DMS79 treated with DMSO at 0.1 percent for 48 hours (cell line): Measurements from ENCODE around the gene ABHD6.
"Not testable (repeated sequence)": the region's sequence is repeated elsewhere in the genome, so short reads cannot be mapped to it uniquely, and the experiment has no call there.

Experiments used
- DNase-seq: peaks from one replicate; lab custom pipeline; 2025; lab: John Stamatoyannopoulos, UW

Gene ABHD6, protein sequence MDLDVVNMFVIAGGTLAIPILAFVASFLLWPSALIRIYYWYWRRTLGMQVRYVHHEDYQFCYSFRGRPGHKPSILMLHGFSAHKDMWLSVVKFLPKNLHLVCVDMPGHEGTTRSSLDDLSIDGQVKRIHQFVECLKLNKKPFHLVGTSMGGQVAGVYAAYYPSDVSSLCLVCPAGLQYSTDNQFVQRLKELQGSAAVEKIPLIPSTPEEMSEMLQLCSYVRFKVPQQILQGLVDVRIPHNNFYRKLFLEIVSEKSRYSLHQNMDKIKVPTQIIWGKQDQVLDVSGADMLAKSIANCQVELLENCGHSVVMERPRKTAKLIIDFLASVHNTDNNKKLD

DNA sequence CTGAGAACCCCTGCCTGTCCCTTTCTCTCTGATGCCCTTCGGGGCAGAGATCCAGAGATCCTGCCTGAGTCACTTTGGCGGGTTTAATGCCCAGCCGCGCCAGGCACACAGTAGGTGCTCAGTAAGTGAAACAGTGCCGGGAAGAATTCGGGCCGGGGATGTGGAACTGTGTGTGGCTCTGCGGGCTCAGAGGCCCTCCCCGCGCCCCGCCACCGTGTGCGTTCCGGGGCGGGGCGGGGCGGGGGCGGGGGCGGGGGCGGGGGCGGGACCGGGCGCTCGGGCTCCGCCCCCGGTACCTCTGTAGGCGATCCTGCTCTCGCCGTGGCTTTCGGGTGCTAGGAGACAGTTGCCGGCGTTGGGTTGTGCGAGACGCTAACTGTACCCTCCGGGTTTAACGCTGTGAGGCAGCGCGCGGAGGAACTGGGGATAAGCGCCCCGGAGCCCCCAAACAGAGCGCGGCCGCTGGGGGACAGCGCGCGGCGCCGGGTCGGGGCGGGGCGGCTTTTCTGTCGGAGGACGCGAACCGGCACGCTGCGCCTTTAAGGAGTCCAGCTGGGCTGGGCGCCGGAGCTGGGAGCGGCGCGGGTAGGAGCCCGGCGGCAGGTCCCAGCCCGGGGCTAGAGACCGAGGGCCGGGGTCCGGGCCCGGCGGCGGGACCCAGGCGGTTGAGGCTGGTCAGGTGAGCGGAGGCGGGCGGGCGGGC lies at the start of gene ABHD6:
Gene ABHD6 (plus strand): TSS at position 555 of the 703 bp plus-strand sequence. CDS start 18,795 bp downstream, outside the sequence.
- DNase-seq: peak; percentile 27

DNA sequence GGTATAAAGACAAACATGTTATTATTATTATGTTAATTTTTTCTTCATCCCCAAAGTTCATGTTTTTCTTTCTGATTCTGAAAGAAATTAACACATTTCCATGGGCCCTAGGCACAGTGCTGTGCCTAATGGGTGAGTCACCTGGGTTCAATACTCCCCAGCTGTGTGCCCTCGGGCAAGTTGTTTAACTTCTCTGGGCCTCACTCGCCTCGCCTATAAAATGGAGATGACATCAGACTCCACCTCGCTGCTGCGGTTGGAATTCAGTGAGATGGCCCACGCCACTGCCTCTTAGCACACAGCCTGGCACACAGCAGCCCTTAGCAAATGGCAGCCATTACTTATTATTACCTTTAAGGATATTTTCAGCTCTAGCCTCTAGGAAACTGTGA lies 49.4 kb upstream of the ABHD6 start:
- DNase-seq: no peak

DNA sequence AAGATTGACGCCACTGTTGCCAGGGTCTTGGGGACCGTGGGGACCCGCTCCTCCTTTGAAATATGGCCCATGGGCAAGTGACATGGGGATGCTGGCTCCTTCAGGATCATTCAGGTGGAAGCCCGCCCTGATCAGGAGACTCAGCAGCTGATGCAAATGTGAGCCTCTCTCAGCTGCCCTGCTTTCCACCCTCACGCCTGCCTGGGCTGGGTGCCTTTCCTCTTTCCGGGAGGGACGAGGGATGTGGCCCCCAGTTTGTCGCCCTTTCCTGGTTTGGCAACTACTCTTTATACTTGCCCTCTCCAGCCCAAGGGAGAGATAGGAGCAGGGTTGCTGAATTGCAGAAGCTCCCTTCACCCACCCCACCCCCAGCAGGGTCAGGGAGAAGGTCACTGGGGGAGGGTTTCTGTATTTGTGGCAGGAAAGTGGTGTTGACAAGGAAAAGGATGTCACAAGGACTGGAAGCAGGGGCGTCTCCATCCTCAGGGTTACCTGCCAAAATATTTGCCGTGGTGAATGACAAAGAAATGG lies 48.6 kb upstream of the ABHD6 start:
- DNase-seq: no peak

DNA sequence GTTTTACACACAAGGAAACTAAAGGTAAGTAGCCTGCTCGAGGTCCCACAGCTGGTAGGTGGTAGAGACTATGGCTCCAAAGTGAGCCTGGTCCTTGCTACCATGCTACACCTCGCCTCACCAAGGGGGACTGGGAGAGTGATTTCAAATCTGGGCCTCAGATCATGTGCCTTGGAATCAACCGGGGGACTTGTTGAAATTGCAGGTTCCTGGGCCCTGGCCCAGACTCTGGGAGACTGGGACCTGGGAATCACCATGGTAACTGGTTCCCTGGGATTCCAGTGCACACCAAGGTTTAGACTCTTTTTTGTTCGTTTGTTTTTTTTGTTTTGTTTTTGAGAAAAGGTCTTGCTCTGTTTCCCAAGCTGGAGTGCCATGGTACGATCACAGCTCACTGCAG lies 47.9 kb upstream of the ABHD6 start:
- no peak for DNase-seq

DNA sequence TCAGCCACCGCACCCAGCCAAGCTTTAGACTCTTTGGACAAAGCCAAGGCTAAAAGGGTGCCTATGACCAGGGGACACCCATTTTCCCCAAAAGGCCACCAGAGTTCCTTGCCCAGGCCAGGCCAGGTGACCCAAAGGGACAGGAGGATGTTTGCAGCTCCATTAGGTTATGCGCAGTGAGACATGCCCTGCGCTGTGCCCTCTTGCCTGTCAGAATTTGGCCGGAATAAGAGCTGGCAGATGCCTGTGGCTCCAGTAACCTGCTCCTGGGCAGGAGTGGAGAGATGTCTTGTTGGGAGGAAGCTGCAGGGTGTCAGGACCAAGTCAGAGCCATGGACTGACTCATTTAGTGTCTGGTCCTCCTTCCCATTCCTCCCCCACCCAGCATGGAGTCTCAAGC lies 47.3 kb upstream of the ABHD6 start:
- DNase-seq: no peak

DNA sequence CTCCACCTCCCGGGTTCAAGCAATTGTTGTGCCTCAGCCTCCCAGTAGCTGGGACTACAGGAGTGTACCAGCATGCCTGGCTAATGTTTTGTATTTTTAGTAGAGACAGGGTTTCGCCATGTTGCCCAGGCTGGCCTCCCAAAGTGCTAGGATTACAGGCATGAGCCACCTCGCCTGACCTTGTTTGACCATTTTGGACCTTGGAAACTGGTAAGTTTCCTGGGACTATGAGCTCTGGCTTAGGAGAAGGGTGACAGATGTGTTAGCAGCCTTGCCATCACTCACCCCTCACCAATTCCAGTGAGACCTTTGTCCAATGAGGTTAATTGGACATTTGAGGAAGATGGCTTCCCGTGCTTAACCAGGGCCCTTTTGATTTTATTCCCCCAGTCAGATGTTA lies 46.7 kb upstream of the ABHD6 start:
- no peak for DNase-seq

DNA sequence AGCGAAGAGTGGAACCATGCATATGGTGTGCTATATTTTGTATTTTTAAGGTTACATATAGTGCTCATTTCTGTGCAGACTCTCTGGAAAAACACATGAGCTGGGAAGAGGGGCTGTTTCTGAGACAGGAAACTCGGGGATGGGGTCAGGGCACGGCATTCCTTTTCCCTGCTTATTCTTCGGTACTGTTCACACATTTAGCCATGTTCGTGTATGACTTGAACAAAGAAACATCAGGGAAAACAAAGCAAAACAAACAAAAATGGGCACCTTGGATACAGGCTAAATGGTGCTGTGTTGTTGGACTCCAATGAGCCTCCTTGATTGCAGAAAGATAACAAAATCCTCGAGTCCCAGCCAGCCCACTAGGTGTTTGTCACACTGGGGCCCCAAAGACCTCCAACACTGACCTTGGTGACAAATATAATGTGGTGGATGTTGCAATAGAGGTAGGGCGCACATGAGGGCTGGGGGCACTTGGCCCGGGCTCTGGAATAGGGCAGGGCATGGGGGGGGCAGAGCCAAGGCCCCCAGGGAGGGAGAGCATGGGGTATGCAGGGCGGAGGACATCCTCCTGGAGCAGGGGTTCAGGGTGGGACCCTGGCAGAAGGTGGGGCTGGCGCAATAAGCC lies 46.1 kb upstream of the ABHD6 start:
- DNase-seq: no peak

DNA sequence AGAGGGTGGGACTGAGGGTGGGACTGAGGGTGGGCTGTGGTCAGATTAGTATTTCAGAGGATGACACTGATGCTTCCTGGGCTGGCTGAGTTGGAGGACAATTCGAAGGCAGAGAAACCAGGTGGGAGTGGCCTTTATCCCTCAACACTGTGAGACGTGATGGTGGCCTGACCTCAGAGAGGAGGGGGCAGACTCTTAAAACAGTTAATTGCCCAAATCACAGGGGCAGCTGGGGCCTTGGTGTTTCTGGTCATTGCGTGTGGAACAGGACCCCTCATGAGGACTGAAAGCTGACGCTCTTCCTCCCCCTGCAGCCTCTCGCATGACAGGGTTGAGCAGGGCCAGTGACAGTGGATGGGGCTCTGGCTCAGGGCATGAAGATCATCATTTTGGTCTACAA lies 45.5 kb upstream of the ABHD6 start:
- no peak for DNase-seq

DNA sequence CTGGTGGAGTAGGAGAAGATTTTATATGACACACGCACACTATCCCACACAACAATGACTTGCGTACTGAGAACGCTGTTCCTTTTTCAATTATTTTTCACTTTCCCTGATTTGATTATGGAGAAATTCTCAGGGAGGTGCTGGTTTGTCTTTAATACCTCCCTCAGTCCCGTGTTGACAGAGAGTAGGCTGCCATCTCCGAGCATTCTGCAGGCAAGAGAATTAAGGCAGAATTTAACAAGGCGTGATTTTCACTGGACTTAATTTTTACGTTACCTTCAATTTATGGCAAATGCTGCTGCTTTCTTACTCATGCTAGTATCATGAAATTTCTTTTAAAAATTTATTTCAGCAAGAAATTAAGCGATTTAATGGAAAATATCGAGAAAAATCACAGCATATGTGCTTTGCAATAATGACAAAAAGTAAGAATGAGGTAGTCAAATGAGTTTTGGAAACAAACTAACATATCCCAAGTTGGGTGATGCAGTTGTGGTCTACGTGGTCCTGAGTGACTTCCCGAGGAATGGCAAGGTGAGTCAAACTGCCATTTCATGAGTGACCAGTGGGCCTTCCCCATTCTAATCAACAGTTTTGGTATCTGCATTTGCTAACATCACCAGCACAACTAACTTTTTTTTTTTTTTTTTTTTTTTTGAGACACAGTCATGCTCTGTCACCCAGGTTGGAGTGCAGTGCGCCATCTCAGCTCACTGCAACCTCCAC lies 43.7 kb upstream of the ABHD6 start:
- no peak for DNase-seq

DNA sequence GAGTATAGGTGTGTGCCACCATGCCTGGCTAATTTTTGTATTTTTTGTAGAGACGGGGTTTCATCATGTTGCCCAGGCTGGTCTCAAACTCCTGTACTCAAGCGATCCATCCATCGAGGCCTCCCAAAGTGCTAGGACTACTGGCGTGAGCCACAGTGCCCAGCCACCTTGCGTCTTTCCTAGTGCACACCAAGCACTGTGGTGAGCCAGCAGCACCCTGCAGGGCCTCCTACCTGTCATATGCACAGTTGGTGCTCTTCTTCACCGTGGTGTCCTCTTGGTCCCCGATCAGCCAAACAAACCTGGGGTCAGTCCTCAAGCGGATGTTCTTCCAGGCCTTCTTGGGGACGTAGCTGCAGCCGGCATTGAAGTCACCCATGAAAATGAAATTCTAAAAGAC lies 40.0 kb upstream of the ABHD6 start:
- no peak for DNase-seq

DNA sequence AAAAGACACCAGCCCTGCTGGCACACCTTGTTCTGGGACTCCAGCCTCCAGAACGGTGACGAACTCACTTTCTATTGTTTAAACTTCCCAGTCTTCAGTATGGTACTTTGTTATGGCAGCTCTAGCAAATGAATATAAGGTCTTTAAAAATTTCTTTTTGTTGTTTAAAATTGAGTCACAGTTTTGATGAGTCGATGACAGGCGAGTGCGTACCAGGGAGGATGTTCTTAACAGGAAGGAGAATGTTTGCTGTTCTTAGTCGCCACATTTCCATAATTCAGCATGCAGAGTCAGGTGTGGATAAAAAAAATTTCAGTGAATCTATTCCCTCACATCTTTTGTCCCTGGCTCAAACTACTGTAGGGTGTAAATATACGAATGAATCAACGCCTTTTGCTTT lies 39.2 kb upstream of the ABHD6 start:
- DNase-seq: no peak

DNA sequence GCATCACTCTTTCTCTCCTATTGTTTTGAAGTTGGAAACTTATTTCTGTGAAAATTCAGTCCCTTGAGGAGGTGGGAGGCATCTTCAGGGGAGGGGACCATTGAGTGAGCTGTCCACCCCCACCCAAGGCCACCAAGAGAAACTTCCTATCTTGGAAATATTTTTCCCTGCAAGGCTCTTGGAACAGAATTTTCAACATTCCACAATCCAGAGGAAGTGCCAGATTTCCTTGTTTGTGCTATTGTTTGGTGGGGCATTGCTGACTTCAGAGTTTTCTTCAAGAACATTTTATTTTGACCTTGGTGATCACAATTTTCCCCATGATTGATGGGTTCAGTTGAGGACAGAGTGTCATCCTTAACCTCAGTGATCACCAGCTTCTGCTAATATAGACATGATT lies 38.8 kb upstream of the ABHD6 start:
- DNase-seq: no peak

DNA sequence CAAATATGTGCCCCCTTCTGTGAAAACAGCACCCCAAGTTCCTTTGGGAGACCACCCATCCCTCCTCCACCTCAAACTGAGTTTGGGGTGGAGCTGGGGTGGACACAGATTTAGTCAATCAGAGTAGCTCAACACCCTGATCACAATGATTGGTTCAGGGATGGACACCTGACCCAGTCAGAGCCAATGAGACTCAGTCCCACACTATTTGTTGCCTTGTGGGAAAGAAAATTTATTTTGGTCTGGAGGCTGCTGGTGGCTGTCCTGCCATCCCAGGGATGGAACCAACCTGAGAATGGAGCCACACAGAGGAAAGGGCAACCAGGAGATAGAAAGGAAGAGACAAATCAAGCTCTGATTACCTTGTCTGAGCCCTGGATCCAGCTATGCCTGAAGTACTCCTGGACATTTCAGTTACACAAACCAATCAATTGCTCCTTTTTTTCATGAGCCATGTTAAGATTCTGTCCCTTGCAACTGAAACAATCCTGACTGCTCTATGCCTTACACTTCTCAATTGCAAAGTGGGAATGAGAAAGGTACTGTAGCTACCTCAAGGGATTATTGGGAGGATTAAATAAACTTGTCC lies 37.4 kb upstream of the ABHD6 start:
- no peak for DNase-seq

DNA sequence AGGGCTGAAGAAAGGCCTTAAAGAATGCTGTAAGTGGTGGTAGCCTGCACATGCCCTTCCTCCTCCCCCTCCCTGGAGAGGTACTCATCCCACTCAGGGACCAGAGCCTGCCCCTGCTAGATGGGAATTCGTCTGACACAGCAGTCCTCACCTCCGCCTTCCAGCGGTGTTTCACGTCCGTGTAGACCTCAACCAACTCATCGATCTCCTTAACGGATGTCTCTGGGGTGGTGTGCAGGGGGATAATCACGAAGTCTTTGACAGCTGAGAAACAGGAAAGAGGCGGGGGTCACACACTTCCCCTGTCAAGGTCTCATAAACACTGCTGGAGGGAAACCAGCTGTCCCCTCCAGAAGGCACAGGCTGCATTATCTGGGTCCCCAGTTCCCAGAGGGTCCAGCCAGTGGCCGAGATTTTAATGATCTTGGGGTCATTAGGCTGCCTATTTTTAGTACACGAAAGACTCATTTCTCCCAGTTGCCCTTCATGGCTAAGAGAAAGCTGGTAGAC lies 36.7 kb upstream of the ABHD6 start:
- DNase-seq: no peak

DNA sequence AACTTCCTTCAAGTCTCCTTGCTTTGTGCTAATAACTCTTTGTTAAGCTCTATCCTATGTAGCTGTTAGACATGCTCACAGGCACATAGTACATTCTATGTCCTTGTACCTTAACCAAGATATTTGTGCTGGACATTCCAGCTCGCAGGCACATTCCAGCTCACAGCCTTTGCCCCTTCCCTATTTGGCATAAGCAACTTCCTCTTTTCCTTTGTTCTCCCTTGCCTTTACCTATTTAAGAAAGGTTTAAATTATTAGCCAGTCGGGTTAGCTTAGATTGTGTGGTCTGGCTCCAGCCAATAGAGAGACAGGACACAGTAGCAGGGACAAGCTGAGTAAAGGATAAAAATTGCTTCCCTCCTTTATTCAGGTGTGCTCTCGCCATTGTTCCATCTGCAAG lies 36.1 kb upstream of the ABHD6 start:
- DNase-seq: not testable (repeated sequence)

DNA sequence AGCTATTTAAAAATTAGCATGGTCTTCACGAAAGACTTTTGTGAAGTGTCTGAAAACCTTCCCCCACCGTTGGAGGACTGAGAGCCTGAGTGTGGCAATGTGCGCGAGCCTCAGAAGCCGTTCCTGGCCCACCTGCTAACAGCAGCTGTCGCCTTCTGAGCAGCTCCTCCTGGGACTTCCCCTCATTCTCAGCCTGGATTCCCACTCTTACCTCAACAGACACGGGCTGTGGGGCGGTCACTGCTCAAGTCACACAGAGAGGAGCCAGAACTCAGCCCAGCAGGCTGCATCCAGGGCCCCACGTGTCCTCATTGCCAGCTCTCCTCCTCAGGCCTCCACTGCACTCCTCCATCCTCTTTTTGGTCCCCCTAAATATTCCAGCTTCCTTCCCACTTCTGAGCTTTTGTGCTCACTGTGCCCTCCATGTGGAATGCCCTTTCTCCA lies 34.7 kb upstream of the ABHD6 start:
- no peak for DNase-seq

DNA sequence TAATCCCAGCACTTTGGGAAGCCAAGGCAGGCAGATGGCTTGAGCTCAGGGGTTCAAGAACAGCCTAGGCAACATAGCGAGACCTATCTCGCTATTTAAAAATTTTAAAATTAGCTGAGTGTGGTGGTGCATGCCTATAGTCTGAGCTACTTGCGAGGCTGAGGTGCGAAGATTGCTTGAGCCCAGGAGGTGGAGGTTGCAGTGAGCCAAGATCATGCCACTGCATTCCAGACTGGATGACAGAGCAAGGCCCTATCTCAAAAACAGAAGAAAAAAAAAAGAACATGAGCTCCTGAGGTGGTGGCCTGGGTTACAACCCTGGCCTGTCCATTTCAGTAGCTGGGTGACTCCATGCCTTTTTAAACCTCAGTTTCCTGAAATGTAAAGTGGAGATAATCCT lies 34.1 kb upstream of the ABHD6 start:
- no peak for DNase-seq

DNA sequence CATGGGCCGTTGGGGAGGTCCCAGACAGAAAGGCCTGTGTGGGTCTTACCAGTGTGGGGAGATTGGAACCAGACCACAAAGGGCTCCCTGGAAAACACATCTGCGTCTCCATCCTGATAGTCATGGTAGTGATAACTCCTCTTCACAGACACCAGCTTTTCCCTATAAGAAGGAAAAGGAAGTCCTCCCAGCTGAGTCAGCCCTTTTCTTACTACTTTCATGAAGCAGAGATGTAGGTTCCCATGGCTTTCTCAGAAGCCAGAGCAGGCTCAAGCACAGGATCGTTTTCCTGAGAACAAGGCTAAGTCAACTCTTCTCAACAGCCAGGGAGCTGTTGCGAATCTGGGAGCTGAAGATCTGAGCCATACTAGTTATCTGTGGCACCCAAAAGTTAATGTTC lies 32.9 kb upstream of the ABHD6 start:
- DNase-seq: no peak

DNA sequence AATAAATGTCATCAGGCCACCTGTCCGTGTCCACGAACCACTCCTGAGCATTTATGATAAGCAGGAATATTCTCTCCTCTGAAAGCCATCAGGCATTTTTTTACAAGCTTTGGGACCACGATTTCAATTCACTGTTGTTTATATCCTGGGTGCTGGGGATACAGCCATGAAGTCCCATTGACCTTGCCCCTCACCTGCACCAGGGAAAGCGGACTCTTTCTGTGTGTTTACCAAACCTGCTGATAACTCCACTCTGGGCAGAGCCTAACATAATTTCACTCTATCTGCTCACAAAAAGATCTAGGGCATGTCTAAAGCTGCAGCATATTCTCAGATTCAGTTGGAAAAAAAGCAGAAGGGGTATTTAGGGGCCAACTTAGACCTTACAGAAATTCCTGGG lies 31.6 kb upstream of the ABHD6 start:
- no peak for DNase-seq

DNA sequence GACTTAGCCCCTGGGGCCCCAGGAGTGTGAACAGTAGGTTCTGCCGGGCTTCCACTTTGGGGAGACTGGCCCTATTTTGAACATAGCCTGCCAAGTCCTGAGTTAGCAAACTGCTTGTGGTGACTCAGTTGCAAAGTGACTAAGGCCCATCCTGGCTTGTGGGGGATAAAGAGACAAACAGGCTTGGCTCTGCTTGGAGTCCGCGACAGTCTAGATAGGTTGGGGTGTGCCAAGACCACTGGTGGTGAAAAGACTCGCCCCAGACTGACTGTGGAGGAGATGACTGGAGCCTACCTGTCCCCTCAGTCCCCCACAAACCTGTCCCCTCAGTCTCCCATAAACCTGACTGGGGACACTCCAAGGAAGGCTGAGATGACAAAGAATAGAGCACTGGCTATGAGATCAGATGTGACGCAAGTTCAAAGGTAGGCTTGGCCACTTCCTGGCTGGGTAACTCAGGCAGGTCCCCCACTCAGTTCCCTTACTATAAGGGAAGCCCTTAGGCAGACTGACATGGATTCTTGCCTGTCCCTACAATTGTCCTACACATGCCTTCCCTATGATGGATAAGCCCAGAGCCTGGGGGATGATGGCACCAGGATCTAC lies 31.1 kb upstream of the ABHD6 start:
- no peak for DNase-seq

DNA sequence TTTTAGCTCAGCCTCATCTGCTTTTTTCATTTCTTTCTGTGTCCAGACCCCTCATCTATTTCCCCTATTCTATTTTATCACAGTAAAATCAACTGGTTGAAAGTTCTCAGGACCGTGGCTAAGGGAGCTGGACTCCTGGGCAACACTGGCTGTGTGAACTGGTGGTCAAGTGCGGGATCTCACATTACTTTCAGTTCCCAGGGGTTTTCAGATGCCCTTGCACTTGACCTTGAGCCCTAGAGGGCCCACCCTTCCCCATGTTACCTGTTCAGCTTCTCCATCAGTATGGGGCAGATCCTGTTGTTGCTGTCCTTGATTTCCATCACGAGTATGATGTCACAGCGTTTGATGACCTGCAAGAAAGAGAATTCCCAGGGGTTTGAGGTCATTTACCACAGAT lies 29.6 kb upstream of the ABHD6 start:
- DNase-seq: no peak
